Measurements from ENCODE around the gene NEUROD6.

- TF ChIP-seq JUN (IDR thresholded peaks at IDR 0.05; ENCODE audit: borderline replicate concordance, insufficient read depth, insufficient read length, low read depth), result no peak
- no peak for TF ChIP-seq POLR2A (IDR thresholded peaks at IDR 0.05; ENCODE audit: low read depth, low read length)
These were observed 21.9 kb upstream of the NEUROD6 start for GRCh38 chr7:31362401-31362800.

All from endothelial cell of umbilical vein (primary cell).